8988T (cell line): ENCODE results near the gene CHKA.

Experiments
- DNase-seq: peaks from one replicate; pipeline ENCODE4 v3.0.0; 2011

Gene CHKA

DNA sequence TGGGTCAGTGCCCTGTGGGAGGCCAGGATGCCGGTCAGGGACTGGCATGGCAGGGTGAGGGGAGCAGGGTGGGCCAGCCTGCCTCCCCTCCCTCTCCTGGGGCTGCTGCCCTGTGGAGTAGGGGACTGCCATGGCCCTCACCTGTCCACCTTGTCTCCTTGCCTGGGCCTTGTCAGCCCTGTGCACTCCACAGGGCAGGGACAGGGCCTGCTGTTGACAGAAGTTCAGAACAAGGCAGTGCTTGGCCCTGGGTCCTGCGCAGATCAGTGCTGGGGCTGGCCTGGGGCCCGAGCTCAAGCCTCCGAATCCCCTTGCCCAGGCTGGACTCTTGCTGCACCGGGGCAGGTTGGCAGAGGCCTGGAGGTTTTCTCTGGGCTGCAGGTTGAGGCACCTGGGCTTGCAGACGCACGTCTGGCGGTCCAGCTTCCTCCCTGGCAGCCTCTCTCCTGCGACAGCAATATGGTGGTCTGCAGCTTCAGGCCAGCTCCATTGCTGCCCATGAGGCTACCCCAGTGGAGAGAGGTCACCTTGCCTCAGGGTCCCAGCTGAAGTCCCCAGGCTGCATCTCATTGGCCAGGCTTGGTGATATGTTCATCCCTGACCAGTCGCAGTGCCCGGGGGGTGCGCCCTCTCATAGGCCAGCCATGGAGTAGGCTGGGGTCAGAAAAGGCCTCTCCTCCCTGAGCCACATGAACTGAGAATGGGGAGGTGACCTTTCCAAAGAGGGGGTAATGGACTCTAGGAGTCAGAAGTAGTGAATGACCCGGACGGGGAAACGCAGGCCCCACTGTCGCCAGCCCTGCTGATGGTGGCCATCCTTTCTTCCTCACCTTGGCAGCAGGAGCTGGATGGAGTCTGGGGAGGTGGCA, 21.5 kb upstream of the CHKA start:
- DNase-seq, result no peak

DNA sequence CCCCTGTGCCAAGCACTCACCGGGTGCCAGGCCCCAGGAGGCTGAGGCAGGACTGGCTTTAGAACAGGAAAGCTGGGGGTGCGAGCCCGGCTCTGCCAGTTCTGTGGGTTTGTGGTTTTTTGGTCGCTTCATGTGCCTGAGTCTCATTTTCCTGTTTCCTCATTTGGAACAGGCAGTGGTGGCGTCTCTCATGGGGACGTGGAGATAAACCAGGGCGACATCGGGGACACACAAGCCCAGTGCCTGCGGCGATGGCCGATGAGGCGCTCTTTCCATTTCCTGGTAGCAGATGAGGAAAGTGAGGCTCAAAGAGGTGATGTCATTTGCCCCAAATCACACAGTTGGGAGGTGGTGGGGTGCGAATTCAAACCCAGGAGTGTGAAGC, 20.8 kb upstream of the CHKA start:
- no peak for DNase-seq

DNA sequence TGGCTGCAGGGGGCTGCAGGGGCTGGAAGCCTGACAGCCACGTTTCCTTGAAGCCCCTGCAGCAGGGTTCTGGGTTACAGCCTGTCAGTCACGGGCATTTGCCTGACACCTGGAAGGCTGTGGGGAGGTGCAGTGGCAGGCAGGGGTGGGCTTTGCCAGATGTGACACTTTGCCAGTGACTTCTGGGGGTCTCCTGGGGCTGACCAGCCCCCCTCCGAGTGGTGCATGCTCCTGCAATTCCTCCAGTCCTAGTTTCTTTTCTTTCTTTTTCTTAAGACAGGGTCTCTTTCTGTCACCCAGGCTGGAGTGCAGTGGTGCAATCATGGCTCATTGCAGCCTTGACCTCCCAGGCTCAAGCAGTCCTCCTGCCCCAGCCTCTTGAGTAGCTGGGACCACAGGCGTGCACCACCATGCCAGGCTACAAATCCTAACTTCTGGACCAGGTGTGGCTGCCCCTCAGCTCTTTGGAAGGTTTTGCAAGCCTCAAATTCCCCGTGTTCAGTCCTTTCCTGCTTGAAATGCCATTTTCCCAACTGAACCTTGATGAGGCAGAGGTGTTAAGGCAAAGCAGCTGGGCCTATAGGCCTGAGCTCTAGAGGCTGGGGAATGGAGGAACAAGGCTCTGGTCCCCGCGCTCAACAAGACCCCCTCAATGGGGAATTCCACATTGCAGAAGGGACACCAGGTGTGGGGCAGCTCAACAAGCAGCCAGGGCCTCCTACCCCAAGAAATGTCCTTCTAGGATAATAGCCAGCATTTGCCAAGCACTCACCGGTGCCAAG, 20.2 kb upstream of the CHKA start:
- DNase-seq, result no peak

DNA sequence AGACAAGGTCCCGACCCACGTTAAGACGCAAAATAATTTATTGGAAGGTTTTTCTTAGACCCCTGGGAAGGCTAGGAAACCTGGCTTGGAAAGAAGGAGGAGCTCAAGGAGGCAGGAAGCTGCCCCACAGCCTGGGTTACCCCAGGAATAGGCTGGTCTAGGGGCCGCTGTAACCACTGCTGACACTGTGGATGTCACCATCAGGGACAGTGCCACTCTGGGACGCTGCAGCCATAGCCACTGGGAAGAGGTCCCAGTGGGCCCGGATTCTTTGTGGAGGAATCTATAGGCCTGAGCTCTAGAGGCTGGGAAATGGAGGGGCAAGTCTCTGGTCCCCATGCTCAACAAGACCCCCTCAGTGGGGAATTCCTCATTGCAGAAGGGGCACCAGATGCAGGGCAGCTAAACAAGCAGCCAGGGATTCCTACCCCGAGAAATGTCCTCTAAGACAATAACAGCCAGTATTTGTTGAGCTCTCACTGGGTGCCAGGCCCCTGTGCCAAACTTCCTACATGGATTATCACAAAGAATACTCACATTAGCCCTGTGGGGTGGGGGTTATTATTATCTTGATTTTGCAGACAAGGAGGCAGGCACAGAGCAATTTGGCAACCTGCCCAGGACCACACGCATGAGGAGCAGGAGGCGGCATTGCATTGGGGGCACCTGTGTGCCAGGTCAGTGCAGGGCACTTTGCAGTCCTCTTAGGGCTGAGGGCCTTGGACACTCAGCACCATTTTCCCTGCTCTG, 19.5 kb upstream of the CHKA start:
- no peak for DNase-seq

DNA sequence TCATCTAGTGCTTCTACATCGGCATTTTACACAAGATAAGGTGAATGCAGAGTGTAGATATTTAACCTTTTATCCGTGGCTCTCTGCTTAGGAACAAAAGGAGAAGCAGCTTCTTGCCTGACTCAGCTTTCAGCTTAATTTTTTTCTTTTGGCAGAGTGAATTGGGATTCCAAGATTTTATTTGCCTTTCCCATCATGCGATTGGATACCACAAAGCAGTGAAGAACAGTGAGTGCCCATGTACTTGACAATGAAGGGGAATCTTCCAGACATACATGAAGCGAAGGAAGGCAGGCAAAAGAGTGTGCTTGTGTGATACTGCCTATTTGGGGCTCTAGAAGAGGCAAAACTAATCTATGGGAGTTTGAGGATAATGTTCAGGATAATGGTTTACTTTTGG, 17.0 kb upstream of the CHKA start:
- DNase-seq, result no peak

DNA sequence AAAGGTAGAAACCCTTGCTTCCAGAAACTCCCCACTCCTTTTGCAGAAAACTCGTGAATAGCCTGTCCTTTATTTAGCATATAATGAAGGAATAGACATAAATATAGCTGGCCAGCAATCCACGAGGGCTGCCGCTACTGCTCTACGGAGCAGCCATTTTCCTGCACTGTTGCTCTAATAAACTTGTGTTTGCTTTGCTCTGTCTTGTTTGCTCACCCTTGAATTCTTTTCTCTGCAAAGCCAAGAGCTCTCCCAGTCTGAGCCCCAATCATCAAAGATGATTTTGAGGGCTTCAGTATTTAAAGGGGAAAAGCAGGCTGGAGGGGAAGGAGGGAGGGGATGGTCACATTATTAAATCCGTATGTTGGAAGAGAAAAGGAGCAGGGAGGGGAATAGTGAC, 16.6 kb upstream of the CHKA start:
- DNase-seq, result no peak

DNA sequence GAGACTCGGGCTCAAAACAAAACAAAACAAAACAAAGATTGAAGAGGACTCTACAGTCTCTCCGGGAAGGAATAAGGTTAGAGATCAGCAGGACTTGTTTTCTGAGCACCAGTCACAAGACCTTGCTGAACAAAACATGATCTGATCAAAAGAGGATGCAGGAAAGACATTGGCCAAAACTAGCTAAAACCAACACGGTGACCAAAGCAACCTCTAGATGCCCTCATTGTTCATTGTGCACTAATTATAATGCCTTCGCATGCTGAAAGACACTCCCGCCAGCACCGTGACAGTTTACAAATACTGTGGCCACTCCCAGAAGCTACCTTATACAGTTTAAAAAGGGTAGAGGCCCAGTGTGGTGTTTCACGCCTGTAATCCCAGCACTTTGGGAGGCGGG, 15.7 kb upstream of the CHKA start:
- DNase-seq, result no peak

DNA sequence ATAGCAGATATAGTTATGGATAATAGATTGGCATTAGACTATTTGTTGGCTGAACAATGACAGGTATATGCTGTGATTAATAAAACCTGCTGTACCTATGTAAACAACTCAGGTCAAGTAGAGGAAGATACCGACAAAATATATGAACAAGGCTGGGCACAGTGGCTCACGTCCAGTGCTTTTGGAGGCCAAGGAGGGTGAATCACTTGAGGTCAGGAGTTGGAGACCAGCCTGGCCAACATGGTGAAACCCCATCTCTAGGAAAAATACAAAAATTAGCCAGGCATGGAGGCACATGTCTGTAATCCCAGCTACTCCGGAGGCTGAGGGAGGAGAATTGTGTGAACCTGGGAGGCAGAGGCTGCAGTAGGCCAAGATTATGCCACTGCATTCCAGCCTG, 14.0 kb upstream of the CHKA start:
- no peak for DNase-seq

DNA sequence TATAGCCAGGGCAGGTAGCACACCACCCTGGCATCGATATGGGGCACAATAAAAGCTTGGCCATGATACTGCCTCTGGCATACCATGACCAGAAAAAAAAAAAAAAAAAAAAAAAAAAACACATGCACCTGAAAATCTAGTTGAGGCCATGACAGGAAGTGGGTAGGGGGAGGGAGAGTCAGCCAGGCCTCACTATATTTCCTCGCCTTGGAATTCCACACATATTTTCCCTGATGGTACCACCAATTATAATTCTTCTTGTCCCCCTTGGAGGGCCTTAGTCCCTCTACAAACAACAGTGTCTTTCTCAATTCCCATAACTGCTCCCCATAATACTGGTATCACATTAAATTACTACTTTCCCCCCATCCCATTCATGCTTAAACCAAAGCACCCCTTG, 12.6 kb upstream of the CHKA start:
- no peak for DNase-seq

DNA sequence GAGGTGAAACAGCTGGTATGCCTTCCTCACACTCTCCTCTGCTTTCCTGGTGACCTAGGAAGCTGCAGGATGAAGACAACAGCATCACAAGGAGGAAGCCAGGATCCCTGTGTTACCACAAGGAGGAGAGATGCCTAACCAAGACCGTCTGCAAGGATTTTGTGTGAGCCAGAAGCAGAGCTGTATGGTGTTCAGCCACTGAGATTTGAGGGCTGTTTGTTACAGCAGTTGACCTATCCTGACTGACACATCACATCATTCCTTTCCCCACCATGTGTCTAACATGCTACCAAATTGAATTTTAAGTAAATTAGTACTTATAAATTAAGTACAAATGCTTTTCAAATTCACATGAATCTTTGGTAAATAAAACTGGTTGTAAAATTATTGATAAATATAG, 8.9 kb upstream of the CHKA start:
- DNase-seq, result no peak

DNA sequence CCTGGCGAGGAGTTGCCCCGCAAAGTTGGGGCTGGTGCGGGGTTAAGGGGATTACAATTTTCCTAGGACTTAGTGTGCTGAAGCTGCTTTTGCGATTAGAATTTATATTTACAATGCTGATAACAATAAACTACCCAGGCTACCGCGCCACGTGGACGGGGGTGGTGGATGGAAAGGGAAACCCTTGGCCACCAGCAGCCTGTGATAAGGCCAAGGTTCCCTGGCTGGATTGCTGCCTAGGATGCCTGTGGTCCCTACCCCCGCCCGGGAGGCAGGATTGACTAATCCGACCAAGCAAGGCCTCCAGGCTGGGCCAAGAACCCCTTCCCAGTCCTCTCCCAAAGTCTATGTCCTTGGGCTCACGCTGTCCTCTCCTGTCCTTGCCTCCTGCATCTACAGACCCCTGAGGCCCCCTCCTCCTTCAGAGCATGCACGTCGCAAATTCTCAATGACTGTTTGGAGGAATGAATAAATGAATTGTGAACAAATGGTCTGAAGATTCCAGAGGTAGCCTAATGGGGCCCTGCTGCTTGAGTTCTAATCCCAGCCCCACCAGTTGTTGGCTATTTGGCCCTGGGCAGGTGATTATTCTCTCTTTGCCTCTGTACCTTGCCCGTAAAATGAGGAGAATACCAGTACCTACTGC, 7.6 kb upstream of the CHKA start:
- DNase-seq, result no peak

DNA sequence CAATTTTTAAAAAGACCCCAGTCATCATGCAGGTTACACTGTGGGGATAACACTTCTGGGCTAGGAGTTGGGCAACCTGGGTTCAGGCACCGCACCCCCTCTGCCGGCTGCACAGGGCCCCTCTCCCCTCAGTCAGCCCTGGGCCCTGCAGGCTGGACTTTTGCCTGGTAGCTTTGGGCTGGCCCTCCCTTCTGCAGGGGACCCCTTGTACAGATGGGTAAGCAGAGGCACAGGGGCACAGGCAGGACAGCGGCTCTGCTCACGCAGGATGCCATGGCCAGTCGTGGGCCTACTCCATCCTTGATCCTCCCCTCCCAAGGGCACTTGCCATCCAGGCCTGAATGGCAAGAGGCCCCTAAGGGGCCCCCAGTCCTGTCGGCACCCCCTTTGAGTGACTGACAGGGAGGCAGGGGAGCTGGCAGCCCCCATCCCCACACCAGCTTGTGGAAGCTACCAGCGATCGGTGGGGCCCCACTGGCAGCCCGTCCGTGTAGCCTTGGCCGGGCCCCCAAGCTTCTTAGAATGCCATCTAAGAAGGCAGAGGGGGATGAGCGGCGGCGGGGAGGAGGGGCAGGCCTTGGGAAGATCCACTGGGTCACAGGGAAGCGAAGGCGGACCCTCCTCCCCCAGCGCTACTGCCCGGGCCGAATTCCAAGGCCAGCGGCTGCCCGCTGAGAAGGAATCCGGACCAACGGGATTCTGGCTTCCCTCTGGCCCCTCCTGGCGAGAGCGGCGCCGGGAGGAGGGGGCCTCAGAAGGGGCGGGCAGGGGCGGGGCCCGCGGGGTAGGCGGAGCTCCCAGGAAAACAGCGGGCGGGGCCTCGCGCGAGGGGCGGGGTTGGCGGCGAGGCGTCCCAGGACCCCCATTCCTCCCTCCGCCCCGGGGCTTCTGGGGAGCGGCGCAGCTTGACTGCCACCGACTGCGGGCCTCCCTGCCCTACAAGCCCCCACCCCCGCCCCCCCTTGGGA, 6.8 kb upstream of the CHKA start:
- DNase-seq, result peak; percentile 65

DNA sequence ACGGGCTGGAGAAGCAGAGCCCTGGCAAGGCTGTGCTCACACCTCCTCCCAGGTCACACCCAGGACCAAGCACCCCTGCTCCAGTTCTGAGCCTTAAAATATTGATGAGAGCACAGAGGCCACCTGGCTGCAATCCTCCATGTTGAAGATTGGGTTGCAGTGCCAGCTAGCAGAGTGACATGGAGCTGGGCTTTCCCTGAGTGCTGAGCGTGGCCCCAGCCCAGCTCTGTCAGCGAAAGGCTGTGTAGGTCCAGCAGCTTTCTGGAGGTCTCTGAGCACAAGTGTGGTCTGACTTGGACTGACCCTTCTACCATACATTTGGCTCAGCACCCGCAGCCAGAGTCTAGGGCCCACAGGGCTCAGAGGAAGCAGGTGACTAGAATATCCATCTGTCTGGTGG, 4.0 kb upstream of the CHKA start:
- DNase-seq, result no peak

DNA sequence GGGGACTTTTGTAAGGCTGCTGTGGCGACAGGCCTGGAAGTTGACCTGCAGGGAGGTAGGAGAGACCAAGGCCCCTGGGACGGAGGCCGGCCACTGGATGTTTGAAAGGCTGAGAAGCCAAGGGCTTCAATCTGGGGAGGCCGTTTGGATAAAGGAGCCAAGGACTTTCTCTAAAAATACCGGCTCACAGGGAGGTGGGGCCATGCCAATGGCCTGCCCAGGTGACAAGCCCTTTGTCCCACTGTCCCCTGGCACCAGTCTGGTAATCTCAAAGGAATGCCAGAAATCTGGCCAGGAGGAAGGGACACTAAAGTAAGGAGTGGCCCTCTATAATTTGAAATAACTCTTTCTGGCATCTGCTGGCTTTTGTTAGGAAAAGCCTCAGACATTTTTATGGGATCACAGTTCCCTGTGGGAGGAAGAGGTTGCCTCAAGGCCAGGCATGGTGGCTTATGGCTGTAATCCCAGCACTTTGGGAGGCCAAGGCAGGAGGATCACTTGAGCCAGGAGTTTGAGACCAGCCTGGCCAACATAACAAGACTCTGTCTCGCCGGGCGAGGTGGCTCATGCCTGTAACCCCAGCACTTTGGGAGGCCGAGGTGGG, 1.9 kb upstream of the CHKA start:
- peak; percentile 55 for DNase-seq

DNA sequence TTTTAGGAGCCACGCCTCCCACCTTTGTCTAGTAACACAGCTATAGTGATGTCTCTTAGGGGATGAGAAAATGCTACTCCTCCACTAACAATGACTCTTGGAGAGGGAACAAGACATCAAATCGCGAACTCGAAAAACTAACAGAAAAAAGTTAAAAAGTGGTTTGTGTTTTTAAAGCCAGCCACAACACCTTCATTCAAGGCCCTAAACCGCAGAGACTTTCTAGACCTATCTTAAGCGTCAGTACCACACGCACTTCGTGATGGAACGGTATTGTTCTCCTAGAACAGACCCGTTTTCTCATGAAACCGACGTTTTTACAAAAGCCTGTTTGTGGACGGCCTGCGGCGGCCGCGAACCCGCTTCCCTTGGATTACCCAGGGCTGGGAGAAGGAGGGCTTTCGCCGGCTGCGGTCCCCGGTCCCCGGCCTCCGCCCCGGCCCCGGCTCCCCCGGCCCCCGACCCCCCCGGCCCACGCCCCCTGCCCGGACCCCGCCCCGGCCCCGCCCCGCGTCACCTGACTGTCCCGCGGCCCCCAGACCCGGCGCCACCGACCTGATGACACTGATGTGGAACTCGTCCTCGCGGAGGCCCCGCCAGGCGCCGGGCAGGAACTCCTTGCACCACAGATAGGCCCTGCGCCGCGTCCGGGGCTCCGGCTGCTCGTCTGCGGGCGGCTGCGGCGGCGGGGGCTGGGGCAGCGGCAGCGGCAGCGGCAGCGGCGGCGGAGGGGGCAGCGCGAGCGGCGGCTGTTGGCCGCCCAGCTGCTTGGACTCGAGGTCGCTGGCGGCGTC, 718 bp downstream of the CHKA start:
- peak; percentile 51 for DNase-seq

DNA sequence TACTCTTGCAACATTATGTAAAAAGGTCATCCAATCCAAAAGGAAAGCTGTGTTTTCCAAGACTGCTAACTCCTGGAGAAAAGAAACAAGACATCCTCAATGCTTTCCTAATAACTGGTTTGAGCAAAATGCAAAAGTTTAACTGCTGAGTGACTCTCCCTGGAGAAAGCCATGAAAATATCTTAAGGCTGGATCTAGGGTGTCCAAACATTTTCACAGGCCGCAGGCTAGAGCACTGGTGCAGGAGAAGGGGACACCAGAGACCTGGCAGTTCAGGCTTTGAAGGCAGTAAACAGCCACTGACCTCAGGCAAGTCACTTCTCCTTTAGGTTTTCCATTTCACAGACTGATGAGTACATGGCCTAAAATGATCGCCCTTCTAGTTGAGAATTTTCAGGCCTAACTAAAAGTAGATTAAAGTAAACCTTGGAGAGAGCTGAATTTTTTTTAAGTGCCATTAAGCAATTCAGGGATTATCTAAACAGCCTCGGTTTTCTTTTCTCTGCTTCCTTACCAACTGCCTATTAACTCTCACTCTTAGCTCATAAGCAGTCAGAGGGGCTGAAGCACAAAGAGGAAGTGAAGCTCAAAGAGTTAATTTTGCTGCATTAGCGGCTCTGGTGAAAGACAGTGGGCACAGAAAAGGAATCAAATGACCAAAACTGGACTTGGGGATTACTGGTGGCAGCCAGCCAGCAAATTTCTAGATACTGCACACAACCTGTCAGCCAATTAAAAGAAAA, 2.3 kb downstream of the CHKA start:
- no peak for DNase-seq

DNA sequence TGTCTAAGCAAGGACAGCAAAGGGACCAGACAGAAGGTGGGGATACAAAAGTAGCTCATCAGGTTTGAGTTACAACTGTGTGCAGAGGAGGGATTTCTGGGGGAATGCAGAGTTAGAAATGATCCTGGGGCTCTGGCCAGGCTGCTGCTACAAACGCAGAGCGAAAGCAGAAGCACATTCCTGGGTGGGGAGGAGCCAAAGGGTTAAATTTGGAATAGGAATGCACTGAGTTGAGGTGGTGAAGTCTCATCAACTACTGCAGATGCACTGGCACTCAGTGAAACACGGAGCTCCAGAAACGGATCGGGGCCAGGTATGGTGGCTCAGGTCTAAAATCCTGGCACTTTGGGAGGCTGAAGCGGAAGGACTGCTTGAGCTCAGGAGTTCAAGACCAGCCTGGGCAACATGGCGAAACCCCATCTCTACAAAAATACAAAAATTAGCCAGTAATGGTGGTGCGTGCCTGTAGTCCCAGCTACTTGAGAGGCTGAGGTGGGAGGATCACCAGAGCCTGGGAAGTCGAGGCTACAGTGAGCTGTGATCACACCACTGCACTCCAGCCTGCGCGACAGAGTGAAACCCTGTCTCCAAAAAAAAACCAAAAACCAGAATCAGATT, 3.2 kb downstream of the CHKA start:
- no peak for DNase-seq

DNA sequence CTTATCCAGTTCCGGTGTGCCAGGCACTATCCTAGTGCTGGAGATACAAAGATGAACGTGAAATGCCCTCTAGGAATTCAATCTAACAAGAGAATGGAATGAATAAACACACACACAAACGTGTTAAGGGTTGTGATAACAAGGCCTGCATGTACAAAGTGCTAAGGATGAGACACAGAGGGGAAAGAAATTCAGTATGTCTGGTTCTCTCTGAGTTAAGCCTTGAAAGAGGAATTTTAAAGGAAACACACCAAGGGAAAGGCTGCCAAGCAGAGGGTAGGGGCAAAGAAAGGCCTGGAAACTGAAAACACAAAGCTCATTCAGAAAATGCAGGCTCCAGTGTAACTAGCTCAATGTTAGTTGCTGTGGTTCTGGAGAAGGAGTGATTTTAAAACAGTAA, 4.2 kb downstream of the CHKA start:
- DNase-seq, result no peak

DNA sequence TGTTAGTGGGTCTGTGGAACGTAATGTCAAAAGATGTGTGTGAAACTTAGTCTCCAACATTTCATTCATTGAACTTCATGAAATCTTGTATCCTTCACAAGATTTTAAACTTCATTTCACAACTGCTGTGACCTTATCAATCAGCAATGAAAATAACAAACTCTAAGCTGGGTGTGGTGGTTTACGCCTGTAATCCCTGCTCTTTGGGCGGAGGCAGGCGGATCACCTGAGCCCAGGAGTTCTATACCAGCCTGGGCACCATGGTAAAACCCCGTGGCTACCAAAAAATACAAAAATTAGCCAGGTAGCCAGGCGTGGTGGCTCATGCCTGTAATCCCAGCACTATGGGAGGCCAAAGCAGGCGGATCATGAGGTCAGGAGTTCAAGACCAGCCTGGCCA, 5.1 kb downstream of the CHKA start:
- DNase-seq, result no peak
